Fibroblast of mammary gland (primary cell): ENCODE results near the gene ORC2.
"Not testable (repeated sequence)": the region's sequence is repeated elsewhere in the genome, so short reads cannot be mapped to it uniquely, and the experiment has no call there.

ENCODE experiments used
- DNase-seq: peaks from one replicate; pipeline ENCODE4 v3.0.0-alpha.2; 2010; ENCODE audit warnings: low read depth
- H3K4me3 ChIP-seq: 2 replicates; pipeline ENCODE4 v1.5.1; 2011; ENCODE audit warnings: low read depth, mild to moderate bottlenecking, low read length, moderate library complexity; ENCODE audit not compliant: control insufficient read depth
- CTCF ChIP-seq: conservative IDR thresholded peaks from 2 replicates; pipeline ENCODE4 v1.5.1; 2011; ENCODE audit warnings: low read depth, low read length, inconsistent platforms; ENCODE audit not compliant: control insufficient read depth, insufficient read depth

Gene ORC2

GRCh38 chr2:200985799-200986198 is 22.3 kb upstream of the ORC2 start:
- H3K4me3 ChIP-seq: no peak overlapping the region
- no peak for TF ChIP-seq CTCF
- DNase-seq: no peak

- no peak for DNase-seq
- no peak overlapping the region for H3K4me3 ChIP-seq
- no peak for TF ChIP-seq CTCF
Measured at GRCh38 chr2:200976710-200977109, 13.2 kb upstream of the ORC2 start.

GRCh38 chr2:200975672-200976071 is 12.2 kb upstream of the ORC2 start:
- H3K4me3 ChIP-seq: no peak overlapping the region
- TF ChIP-seq CTCF: no peak
- no peak for DNase-seq

GRCh38 chr2:200970057-200970456 is 6.6 kb upstream of the ORC2 start:
- not testable (repeated sequence) for H3K4me3 ChIP-seq, DNase-seq

- no peak for DNase-seq
- H3K4me3 ChIP-seq: no peak overlapping the region
- TF ChIP-seq CTCF: no peak
Measured at GRCh38 chr2:200968735-200969134, 5.3 kb upstream of the ORC2 start.

- DNase-seq: no peak
- no peak overlapping the region for H3K4me3 ChIP-seq
- no peak for TF ChIP-seq CTCF
Measured at GRCh38 chr2:200968162-200968561, 4.7 kb upstream of the ORC2 start.

GRCh38 chr2:200966770-200967169 is 3.3 kb upstream of the ORC2 start:
- no peak overlapping the region for H3K4me3 ChIP-seq
- TF ChIP-seq CTCF: no peak
- DNase-seq: peak; percentile 93
